Caco-2 (cell line): ENCODE measurements around the gene DMRT1. TPM values are rescaled to one million over a fixed set of nuclear protein-coding genes. Genes with fewer than 3 reads are reported as not detected.

Experiments used
- BruUV-seq: library from RNA; stranded (reverse); fragments of 400-500 nt; replicated peaks from 2 replicates; lab custom pipeline; 2021; lab: Mats Ljungman, UMichigan
- CTCF ChIA-PET: fragments of 300-600 bp; sonication (Branson Sonifier 250); formaldehyde crosslinking; loops from one replicate; lab custom pipeline; 2022; ENCODE audit warnings: antibody characterized with exemption; lab: Charles Lee
- POLR2A ChIA-PET: fragments of 300-600 bp; sonication (Branson Sonifier 250); formaldehyde crosslinking; loops from one replicate; lab custom pipeline; 2022; ENCODE audit warnings: antibody characterized with exemption; lab: Charles Lee
- DNase-seq, 2 experiments: peaks; one replicate each; pipeline versions ENCODE4 v3.0.0 to v3.0.0-alpha.2; 2020 to 2022
- H3K27me3 ChIP-seq: replicated peaks from 2 replicates; pipeline ENCODE4 v1.6.0; 2011; ENCODE audit warnings: low read length; ENCODE audit not compliant: control insufficient read depth, insufficient read depth
- H3K36me3 ChIP-seq: 2 replicates; pipeline ENCODE4 v1.5.1; 2011; ENCODE audit warnings: low read length; ENCODE audit not compliant: control insufficient read depth, insufficient read depth
- H3K4me1 ChIP-seq: fragments of 250-450 bp; sonication (Bioruptor Pico); 2 replicates; pipeline ENCODE4 v1.5.1; 2020; ENCODE audit warnings: mild to moderate bottlenecking
- H3K4me3 ChIP-seq: 2 replicates; pipeline ENCODE4 v1.5.1; 2011; ENCODE audit warnings: low read depth, mild to moderate bottlenecking, control low read depth, low read length
- H3K9me3 ChIP-seq: fragments of 250-450 bp; sonication (Bioruptor Pico); 2 replicates; pipeline ENCODE4 v1.5.1; 2020; ENCODE audit warnings: mild to moderate bottlenecking, moderate library complexity
- H3K27ac Mint-ChIP-seq: one replicate; pipeline ENCODE4 v1.8.0; 2022; ENCODE audit warnings: mixed read lengths; ENCODE audit not compliant: unreplicated experiment
- H3K27me3 Mint-ChIP-seq: one replicate; pipeline ENCODE4 v1.8.0; 2022; ENCODE audit warnings: mixed read lengths; ENCODE audit not compliant: insufficient read depth, unreplicated experiment
- H3K36me3 Mint-ChIP-seq: one replicate; pipeline ENCODE4 v1.8.0; 2022; ENCODE audit warnings: mild to moderate bottlenecking, mixed read lengths; ENCODE audit not compliant: insufficient read depth, unreplicated experiment
- H3K4me1 Mint-ChIP-seq: one replicate; pipeline ENCODE4 v1.8.0; 2022; ENCODE audit warnings: low read depth, mixed read lengths; ENCODE audit not compliant: unreplicated experiment
- H3K4me3 Mint-ChIP-seq: one replicate; pipeline ENCODE4 v1.8.0; 2022; ENCODE audit warnings: mild to moderate bottlenecking, moderate library complexity, mixed read lengths; ENCODE audit not compliant: unreplicated experiment
- H3K9me3 Mint-ChIP-seq: one replicate; pipeline ENCODE4 v1.8.0; 2022; ENCODE audit warnings: mixed read lengths; ENCODE audit not compliant: unreplicated experiment
- intact Hi-C: fragments of 100-400 bp; cut with micrococcal nuclease; formaldehyde crosslinking; loops from one replicate; pipeline ENCODE4 v1.10.0; 2022; ENCODE audit not compliant: unreplicated experiment
- total RNA-seq: library from RNA; stranded (reverse); gene quantifications from 2 replicates; pipeline ENCODE4 v1.2.3, GENCODE V29; 2022
- TF ChIP-seq, protein P1 (sequence below), 2 experiments: fragments of 200-600 bp in 1 of 2; IDR thresholded peaks; 1 replicate in 1 of 2; 2 replicates in 1 of 2; pipeline versions ENCODE4 v1.5.1 to v1.8.0; 2011 to 2022; ENCODE audit warnings: antibody characterized with exemption in 1 of 2, control low read depth in 1 of 2, inconsistent platforms in 1 of 2, low read depth in 1 of 2, low read length in 1 of 2, mild to moderate bottlenecking in 1 of 2, moderate library complexity in 1 of 2; ENCODE audit not compliant: insufficient read depth in 1 of 2, severe bottlenecking in 1 of 2, unreplicated experiment in 1 of 2

Gene DMRT1
- total RNA-seq, 1 experiment from 2014 or later: not detected

GRCh38 chr9:935348-935965 lies 94.0 kb downstream of the DMRT1 start:
- H3K4me1 Mint-ChIP-seq: no peaks in the 10 kb centered on the region
- DNase-seq: peak; percentile 25 to 44
- BruUV-seq: no TSS peak
- TF ChIP-seq, protein P1, sequence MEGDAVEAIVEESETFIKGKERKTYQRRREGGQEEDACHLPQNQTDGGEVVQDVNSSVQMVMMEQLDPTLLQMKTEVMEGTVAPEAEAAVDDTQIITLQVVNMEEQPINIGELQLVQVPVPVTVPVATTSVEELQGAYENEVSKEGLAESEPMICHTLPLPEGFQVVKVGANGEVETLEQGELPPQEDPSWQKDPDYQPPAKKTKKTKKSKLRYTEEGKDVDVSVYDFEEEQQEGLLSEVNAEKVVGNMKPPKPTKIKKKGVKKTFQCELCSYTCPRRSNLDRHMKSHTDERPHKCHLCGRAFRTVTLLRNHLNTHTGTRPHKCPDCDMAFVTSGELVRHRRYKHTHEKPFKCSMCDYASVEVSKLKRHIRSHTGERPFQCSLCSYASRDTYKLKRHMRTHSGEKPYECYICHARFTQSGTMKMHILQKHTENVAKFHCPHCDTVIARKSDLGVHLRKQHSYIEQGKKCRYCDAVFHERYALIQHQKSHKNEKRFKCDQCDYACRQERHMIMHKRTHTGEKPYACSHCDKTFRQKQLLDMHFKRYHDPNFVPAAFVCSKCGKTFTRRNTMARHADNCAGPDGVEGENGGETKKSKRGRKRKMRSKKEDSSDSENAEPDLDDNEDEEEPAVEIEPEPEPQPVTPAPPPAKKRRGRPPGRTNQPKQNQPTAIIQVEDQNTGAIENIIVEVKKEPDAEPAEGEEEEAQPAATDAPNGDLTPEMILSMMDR (IDR thresholded peaks at IDR 0.05; ENCODE audit: insufficient read depth in 1 of 2, low read depth in 1 of 2, low read length in 1 of 2, severe bottlenecking in 1 of 2, unreplicated experiment in 1 of 2): no peak
- Histone ChIP-seq H3K4me3 (no peak overlapping the region), H3K27me3 (no peaks in the 10 kb centered on the region), H3K36me3 (no peaks in the 10 kb centered on the region), H3K9me3 (no peaks in the 10 kb centered on the region), H3K4me1 (no peaks in the 10 kb centered on the region)
- peak overlapping the region; percentile 38 for H3K4me3 Mint-ChIP-seq
- ChIA-PET CTCF (no interaction called here), POLR2A (no interaction called here)
- H3K27ac Mint-ChIP-seq: no peak overlapping the region
- H3K27me3 Mint-ChIP-seq: peaks cover 10% of the 10 kb centered on the region
- no peaks in the 10 kb centered on the region for H3K36me3 Mint-ChIP-seq
- intact Hi-C loops: no loop called here
- H3K9me3 Mint-ChIP-seq: no peaks in the 10 kb centered on the region

- Histone ChIP-seq H3K4me3 (no peak overlapping the region), H3K4me1 (no peaks in the 10 kb centered on the region), H3K36me3 (no peaks in the 10 kb centered on the region), H3K27me3 (no peaks in the 10 kb centered on the region), H3K9me3 (no peaks in the 10 kb centered on the region)
- intact Hi-C loops: no loop called here
- DNase-seq: no peak
- ChIA-PET CTCF (no interaction called here), POLR2A (no interaction called here)
- H3K27me3 Mint-ChIP-seq: peaks cover 5% of the 10 kb centered on the region
- BruUV-seq: no TSS peak
- H3K27ac Mint-ChIP-seq: no peak overlapping the region
- H3K4me1 Mint-ChIP-seq: no peaks in the 10 kb centered on the region
- no peaks in the 10 kb centered on the region for H3K36me3 Mint-ChIP-seq
- TF ChIP-seq, protein P1 (IDR thresholded peaks at IDR 0.05; ENCODE audit: insufficient read depth in 1 of 2, low read depth in 1 of 2, low read length in 1 of 2, severe bottlenecking in 1 of 2, unreplicated experiment in 1 of 2): no peak
- no peaks in the 10 kb centered on the region for H3K9me3 Mint-ChIP-seq
- no peak overlapping the region for H3K4me3 Mint-ChIP-seq
These were observed 101.5 kb downstream of the DMRT1 start for GRCh38 chr9:942805-943580.

DNA sequence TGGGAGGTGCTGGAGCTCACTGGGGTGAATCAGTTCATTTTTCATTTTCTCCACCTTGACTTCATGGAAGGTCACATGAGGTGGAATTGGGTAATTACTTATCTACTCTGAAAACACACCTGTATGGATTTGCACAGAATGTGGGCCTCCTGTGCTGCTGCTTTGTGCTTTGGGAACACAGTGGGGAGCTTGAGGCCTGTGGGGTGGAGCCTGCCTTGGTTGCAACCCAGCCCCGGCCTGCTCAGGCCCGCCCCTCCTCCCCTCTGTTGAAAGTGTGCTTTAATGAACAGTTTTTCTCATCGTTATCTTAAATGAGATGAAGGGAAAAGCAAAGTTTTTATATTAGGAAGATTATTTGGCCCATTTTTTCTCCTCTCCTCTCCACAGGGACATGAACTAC lies 106.5 kb downstream of the DMRT1 start:
- BruUV-seq: no TSS peak
- TF ChIP-seq, protein P1 (IDR thresholded peaks at IDR 0.05; ENCODE audit: insufficient read depth in 1 of 2, low read depth in 1 of 2, low read length in 1 of 2, severe bottlenecking in 1 of 2, unreplicated experiment in 1 of 2): no peak
- Histone ChIP-seq H3K4me3 (no peak overlapping the region), H3K9me3 (no peaks in the 10 kb centered on the region), H3K36me3 (no peaks in the 10 kb centered on the region), H3K27me3 (no peaks in the 10 kb centered on the region), H3K4me1 (no peaks in the 10 kb centered on the region)
- H3K36me3 Mint-ChIP-seq: no peaks in the 10 kb centered on the region
- CTCF ChIA-PET: no interaction called here
- no peak overlapping the region for H3K27ac Mint-ChIP-seq
- H3K9me3 Mint-ChIP-seq: no peaks in the 10 kb centered on the region
- peaks cover 2% of the 10 kb centered on the region for H3K27me3 Mint-ChIP-seq
- POLR2A ChIA-PET: no interaction called here
- no peak for DNase-seq
- intact Hi-C loops: no loop called here
- no peak overlapping the region for H3K4me3 Mint-ChIP-seq
- no peaks in the 10 kb centered on the region for H3K4me1 Mint-ChIP-seq
